ENCODE results near the gene DNAJC30. TPM values are rescaled to one million over a fixed set of nuclear protein-coding genes. Genes with fewer than 3 reads are reported as not detected.

The DNAJC30 gene
- total and polyA plus RNA-seq, 2 donors (not counting 1 experiment from before 2014, with no cell fraction given) = 6.6 to 15.5 TPM

- POLR2A ChIA-PET = no interaction called here
- no peaks in the 10 kb centered on the region for H3K79me2 ChIP-seq (ENCODE audit: control insufficient read depth, insufficient read depth, low read length)
These were observed 29.5 kb upstream of the DNAJC30 start for GRCh38 chr7:73712773-73713172.

DNA sequence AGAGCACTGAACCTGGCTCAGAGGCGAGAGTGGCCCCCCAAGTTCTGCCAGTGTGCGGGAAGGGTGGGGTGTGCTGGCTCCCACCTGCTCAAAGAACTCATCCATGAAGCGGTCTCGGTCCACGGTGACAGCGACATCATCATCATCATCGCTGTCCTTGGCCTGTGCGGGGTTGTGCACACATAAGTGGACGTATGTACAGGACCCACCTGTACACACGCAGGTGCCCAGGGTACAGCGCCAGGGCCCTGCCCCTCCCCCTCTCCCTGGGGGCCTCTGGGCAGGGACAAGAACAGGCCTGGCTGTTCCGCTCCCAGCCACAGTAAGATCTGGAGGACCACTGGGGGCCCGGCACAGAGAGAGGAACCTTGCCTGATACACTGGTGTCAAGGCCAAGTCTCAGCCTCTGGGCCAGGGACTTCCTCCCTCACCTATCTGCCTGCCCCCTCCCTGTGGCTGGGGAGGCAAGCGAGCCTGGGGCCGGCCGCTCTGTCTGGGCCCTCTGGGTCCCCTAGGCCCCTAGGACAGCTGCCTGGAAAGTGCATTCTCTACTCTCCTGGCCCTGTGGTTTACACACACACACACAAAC is 25.8 kb upstream of the DNAJC30 start:
- Mint-ChIP-seq H3K27me3 (peaks cover 13% of the 10 kb centered on the region), H3K9me3 (ENCODE audit: insufficient read depth) (no peaks in the 10 kb centered on the region), H3K4me3 (no peak overlapping the region), H3K27ac (no peak overlapping the region), H3K4me1 (peaks cover 16% of the 10 kb centered on the region)
- Histone ChIP-seq H3K79me2 (ENCODE audit: control insufficient read depth, insufficient read depth, low read length) (no peaks in the 10 kb centered on the region), H3K27me3 (replicated peaks in 1 of 4; ENCODE audit: control extremely low read depth in 1 of 4, control insufficient read depth in 3 of 4, insufficient read depth in 4 of 4, low read length in 3 of 4) (peaks cover 0 to 12% (median 0%) of the 10 kb centered on the region in 4 experiments), H3K4me3 (ENCODE audit: control extremely low read depth in 1 of 5, extremely low read depth in 1 of 5, insufficient read depth in 1 of 5, low read depth in 2 of 5, low read length in 4 of 5) (no peak overlapping the region), H4K20me1 (ENCODE audit: control insufficient read depth, insufficient read depth, low read length, poor library complexity, severe bottlenecking) (no peaks in the 10 kb centered on the region), H3K27ac (ENCODE audit: low read length in 2 of 2) (no peak overlapping the region), H2AFZ (ENCODE audit: insufficient read depth, low read depth, low read length, poor library complexity, severe bottlenecking) (no peak overlapping the region), H3K9ac (ENCODE audit: low read length) (no peak overlapping the region), H3K9me3 (ENCODE audit: control extremely low read depth in 1 of 3, control insufficient read depth in 2 of 3, insufficient read depth in 1 of 3, low read length in 2 of 3) (no peaks in the 10 kb centered on the region), H3K36me3 (replicated peaks in 1 of 2; ENCODE audit: control extremely low read depth in 1 of 2, control insufficient read depth in 1 of 2, extremely low read depth in 1 of 2, insufficient read depth in 2 of 2, low read length in 1 of 2) (no peaks in the 10 kb centered on the region), H3K4me2 (replicated peaks; ENCODE audit: low read depth, low read length, poor library complexity, severe bottlenecking) (no peak overlapping the region), H3K4me1 (ENCODE audit: control insufficient read depth in 2 of 2, insufficient read depth in 2 of 2, low read length in 2 of 2) (peaks cover 12 to 13% of the 10 kb centered on the region in 2 donors)
- ATAC-seq (ENCODE audit: low read depth) (no peak), DNase-seq (no peak)
- ChIA-PET POLR2A (no interaction called here), CTCF (no interaction called here)
- 91% methylated on average over 16 of the region's 16 CpGs for WGBS (ENCODE audit: insufficient coverage)
- TF ChIP-seq EZH2 (IDR thresholded peaks at IDR 0.05; ENCODE audit: borderline replicate concordance, insufficient read depth, low read depth, low read length, poor library complexity, severe bottlenecking) = no peak
- TF ChIP-seq, protein P1, sequence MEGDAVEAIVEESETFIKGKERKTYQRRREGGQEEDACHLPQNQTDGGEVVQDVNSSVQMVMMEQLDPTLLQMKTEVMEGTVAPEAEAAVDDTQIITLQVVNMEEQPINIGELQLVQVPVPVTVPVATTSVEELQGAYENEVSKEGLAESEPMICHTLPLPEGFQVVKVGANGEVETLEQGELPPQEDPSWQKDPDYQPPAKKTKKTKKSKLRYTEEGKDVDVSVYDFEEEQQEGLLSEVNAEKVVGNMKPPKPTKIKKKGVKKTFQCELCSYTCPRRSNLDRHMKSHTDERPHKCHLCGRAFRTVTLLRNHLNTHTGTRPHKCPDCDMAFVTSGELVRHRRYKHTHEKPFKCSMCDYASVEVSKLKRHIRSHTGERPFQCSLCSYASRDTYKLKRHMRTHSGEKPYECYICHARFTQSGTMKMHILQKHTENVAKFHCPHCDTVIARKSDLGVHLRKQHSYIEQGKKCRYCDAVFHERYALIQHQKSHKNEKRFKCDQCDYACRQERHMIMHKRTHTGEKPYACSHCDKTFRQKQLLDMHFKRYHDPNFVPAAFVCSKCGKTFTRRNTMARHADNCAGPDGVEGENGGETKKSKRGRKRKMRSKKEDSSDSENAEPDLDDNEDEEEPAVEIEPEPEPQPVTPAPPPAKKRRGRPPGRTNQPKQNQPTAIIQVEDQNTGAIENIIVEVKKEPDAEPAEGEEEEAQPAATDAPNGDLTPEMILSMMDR (IDR thresholded peaks at IDR 0.05) = no peak
- intact Hi-C loops (cut with micrococcal nuclease) = no loop called here

More at GRCh38 chr7:73712773-73713172, 29.5 kb upstream of the DNAJC30 start:
- H3K4me1 ChIP-seq (ENCODE audit: control insufficient read depth in 2 of 2, insufficient read depth in 2 of 2, low read length in 2 of 2) = peaks cover 6 to 11% of the 10 kb centered on the region in 2 donors
- H3K27me3 ChIP-seq (replicated peaks in 1 of 4; ENCODE audit: control extremely low read depth in 1 of 4, control insufficient read depth in 3 of 4, insufficient read depth in 4 of 4, low read length in 3 of 4) = peaks cover 0 to 36% (median 14%) of the 10 kb centered on the region in 4 experiments
- H3K9ac ChIP-seq (ENCODE audit: low read length) = no peak overlapping the region
- WGBS (ENCODE audit: insufficient coverage) = no CpG with 5 or more reads among the region's 1 CpG
- Mint-ChIP-seq H3K27me3 (peaks cover 29% of the 10 kb centered on the region), H3K4me1 (peaks cover 4% of the 10 kb centered on the region), H3K27ac (no peak overlapping the region), H3K4me3 (no peak overlapping the region), H3K9me3 (ENCODE audit: insufficient read depth) (no peaks in the 10 kb centered on the region)
- no peak overlapping the region for H3K4me2 ChIP-seq (replicated peaks; ENCODE audit: low read depth, low read length, poor library complexity, severe bottlenecking)
- no peak overlapping the region for H2AFZ ChIP-seq (ENCODE audit: insufficient read depth, low read depth, low read length, poor library complexity, severe bottlenecking)
- ATAC-seq (ENCODE audit: low read depth) (no peak), DNase-seq (no peak)
- H3K36me3 ChIP-seq (replicated peaks in 1 of 2; ENCODE audit: control extremely low read depth in 1 of 2, control insufficient read depth in 1 of 2, extremely low read depth in 1 of 2, insufficient read depth in 2 of 2, low read length in 1 of 2) = no peaks in the 10 kb centered on the region
- TF ChIP-seq EZH2 (IDR thresholded peaks at IDR 0.05; ENCODE audit: borderline replicate concordance, insufficient read depth, low read depth, low read length, poor library complexity, severe bottlenecking) = no peak
- TF ChIP-seq, protein P1 (IDR thresholded peaks at IDR 0.05) = no peak
- intact Hi-C loops (cut with micrococcal nuclease) = no loop called here
- H4K20me1 ChIP-seq (ENCODE audit: control insufficient read depth, insufficient read depth, low read length, poor library complexity, severe bottlenecking) = peaks cover 6% of the 10 kb centered on the region
- CTCF ChIA-PET = no interaction called here
- H3K4me3 ChIP-seq (ENCODE audit: control extremely low read depth in 1 of 5, extremely low read depth in 1 of 5, insufficient read depth in 1 of 5, low read depth in 2 of 5, low read length in 4 of 5) = no peak overlapping the region
- H3K27ac ChIP-seq (ENCODE audit: low read length in 2 of 2) = no peak overlapping the region
- H3K9me3 ChIP-seq (ENCODE audit: control extremely low read depth in 1 of 3, control insufficient read depth in 2 of 3, insufficient read depth in 1 of 3, low read length in 2 of 3) = no peaks in the 10 kb centered on the region
